Epithelial cell of proximal tubule (primary cell): ENCODE data around the gene TAP1. TPM values are rescaled to one million over a fixed set of nuclear protein-coding genes. Genes with fewer than 3 reads are reported as not detected.
A peak's percentile ranks its signal among the peaks of the same experiment; 100 is the strongest.

Experiments used
- DNase-seq: peaks from one replicate; pipeline ENCODE4 v3.0.0-alpha.2; 2011; ENCODE audit warnings: low read depth
- H3K4me3 ChIP-seq: 2 replicates; pipeline ENCODE4 v1.5.1; 2011; ENCODE audit warnings: low read depth, mild to moderate bottlenecking, low read length
- CTCF ChIP-seq: conservative IDR thresholded peaks from 2 replicates; pipeline ENCODE4 v1.5.1; 2012; ENCODE audit warnings: low read depth, mild to moderate bottlenecking, low read length
- total RNA-seq: library from RNA; depleted of rRNA; stranded (reverse); fragments of >200 nt; gene quantifications from 2 replicates; pipeline ENCODE4 v1.2.3, GENCODE V29; 2015

Gene TAP1
- total RNA-seq, 1 donor from 2014 or later, result 50.7 TPM

- H3K4me3 ChIP-seq, result peak within 1 kb of the TSS; percentile 79
- peak; percentile 91 for TF ChIP-seq CTCF
- DNase-seq, result no peak
These were observed 15.2 kb downstream of the TAP1 start, which contains the start of gene TAP2 for GRCh38 chr6:32838114-32838958. TSS of gene TAP2 (minus strand) at chr6:32838739. CDS start at chr6:32838233, 506 bp downstream.

GRCh38 chr6:32837651-32838113 lies 15.8 kb downstream of the TAP1 start:
- no peak for DNase-seq
- TF ChIP-seq CTCF, result no peak
- peak overlapping the region; percentile 79 for H3K4me3 ChIP-seq

GRCh38 chr6:32836873-32837272 lies 16.6 kb downstream of the TAP1 start:
- TF ChIP-seq CTCF, result no peak
- DNase-seq, result no peak
- no peak overlapping the region for H3K4me3 ChIP-seq

GRCh38 chr6:32835167-32835893 lies 18.2 kb downstream of the TAP1 start:
- TF ChIP-seq CTCF, result no peak
- no peak overlapping the region for H3K4me3 ChIP-seq
- DNase-seq, result no peak

- no peak for DNase-seq
- no peak overlapping the region for H3K4me3 ChIP-seq
- no peak for TF ChIP-seq CTCF
These were observed 19.8 kb downstream of the TAP1 start for GRCh38 chr6:32833664-32834063.

- TF ChIP-seq CTCF, result no peak
- DNase-seq, result no peak
- H3K4me3 ChIP-seq, result no peak overlapping the region
These were observed 21.0 kb downstream of the TAP1 start for GRCh38 chr6:32832535-32832934.
